ENCODE measurements around the gene MIB2.
A peak's percentile ranks its signal among the peaks of the same experiment; 100 is the strongest.
"Not testable (repeated sequence)": the region's sequence is repeated elsewhere in the genome, so short reads cannot be mapped to it uniquely, and the experiment has no call there.

MIB2 gene

GRCh38 chr1:1628754-1629429 is 13.6 kb downstream of the MIB2 start:
- FAIRE-seq: no peak

- FAIRE-seq: no peak
These were observed 14.3 kb downstream of the MIB2 start for GRCh38 chr1:1629430-1630190.

- no peak for FAIRE-seq
These were observed 15.1 kb downstream of the MIB2 start for GRCh38 chr1:1630191-1630964.

GRCh38 chr1:1630965-1631781 is 15.9 kb downstream of the MIB2 start:
- no peak for FAIRE-seq

GRCh38 chr1:1631782-1632420 is 16.6 kb downstream of the MIB2 start, which contains the start of gene MMP23B:
Gene MMP23B, plus strand, starts transcription at chr1:1632173. Its CDS starts 46 bp downstream, at chr1:1632219.
- FAIRE-seq: no peak

- not testable (repeated sequence) for FAIRE-seq
These were observed 18.1 kb downstream of the MIB2 start for GRCh38 chr1:1633409-1633808.

GRCh38 chr1:1634613-1635012 is 19.3 kb downstream of the MIB2 start:
- FAIRE-seq: not testable (repeated sequence)

- FAIRE-seq: not testable (repeated sequence)
These were observed 21.6 kb downstream of the MIB2 start for GRCh38 chr1:1636621-1637478.

- not testable (repeated sequence) for FAIRE-seq
These were observed 22.2 kb downstream of the MIB2 start for GRCh38 chr1:1637479-1637875.

GRCh38 chr1:1638528-1638927 is 23.2 kb downstream of the MIB2 start:
- not testable (repeated sequence) for FAIRE-seq

GRCh38 chr1:1639368-1639767 is 24.1 kb downstream of the MIB2 start:
- FAIRE-seq: not testable (repeated sequence)

GRCh38 chr1:1640081-1640480 is 24.8 kb downstream of the MIB2 start:
- FAIRE-seq: not testable (repeated sequence)

- FAIRE-seq: not testable (repeated sequence)
These were observed 25.6 kb downstream of the MIB2 start for GRCh38 chr1:1640711-1641461.

GRCh38 chr1:1646326-1646725 is 31.0 kb downstream of the MIB2 start:
- FAIRE-seq: not testable (repeated sequence)

- not testable (repeated sequence) for FAIRE-seq
These were observed 32.4 kb downstream of the MIB2 start for GRCh38 chr1:1647567-1648241.

GRCh38 chr1:1648265-1648664 is 33.0 kb downstream of the MIB2 start:
- FAIRE-seq: peak; percentile 92

- peak; percentile 51 for FAIRE-seq
These were observed 43.6 kb downstream of the MIB2 start, which contains the start of gene CDK11B for GRCh38 chr1:1658583-1659549. Gene CDK11B, minus strand, starts transcription at chr1:1659004. Its CDS starts 1,519 bp downstream, at chr1:1657485.

- not testable (repeated sequence) for FAIRE-seq
These were observed 47.1 kb downstream of the MIB2 start for GRCh38 chr1:1662392-1662791.

Data from colon (tissue), 2 donors.